ENCODE data around the gene IRX4. TPM values are rescaled to one million over a fixed set of nuclear protein-coding genes. Genes with fewer than 3 reads are reported as not detected.
A peak's percentile ranks its signal among the peaks of the same experiment; 100 is the strongest.

IRX4 gene
- total RNA-seq, 2 donors from 2014 or later = 0.22 TPM; not detected in 1

DNA sequence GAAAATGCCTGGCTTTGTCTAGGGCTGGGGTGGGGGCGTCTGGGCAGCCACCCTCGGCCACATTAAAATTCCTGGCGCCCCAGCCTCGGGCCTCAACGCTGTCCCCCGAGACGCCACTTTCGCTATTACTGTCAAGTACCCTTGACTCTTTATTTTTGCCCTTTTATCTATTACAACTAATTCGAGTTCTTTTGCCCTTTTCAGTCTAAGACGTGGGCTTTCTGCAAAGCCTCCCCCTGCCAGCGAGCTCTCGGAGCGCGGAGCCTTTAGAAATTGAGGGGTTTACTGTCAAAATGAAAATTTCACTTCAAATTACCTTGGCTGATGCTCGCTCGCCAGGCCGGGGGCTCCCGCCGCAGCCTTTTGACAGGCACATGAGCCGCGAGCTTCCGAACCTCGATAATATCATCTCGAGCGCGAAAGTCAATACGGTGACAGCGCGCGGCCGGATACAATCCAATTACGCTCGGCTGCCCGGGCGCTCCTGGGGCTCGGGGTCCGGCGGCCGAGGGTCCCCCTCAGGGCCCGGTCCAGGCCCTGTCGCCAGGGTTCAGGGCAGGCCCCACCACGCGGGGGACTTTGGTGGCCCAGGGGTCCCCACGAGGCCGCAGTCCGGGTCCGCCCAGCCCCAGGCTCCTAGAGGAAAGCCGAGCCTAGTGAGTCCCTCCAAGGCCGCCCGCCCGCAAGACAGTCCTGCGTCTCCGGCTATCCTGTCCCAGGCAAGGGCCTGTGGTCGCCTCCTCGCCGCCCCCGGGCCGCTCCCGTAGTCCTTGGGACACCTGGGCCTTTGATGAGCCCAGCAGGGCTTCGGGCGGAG is 6.7 kb downstream of the IRX4 start:
- H3K27ac Mint-ChIP-seq = no peak overlapping the region
- peaks cover 3% of the 10 kb centered on the region for H3K36me3 Mint-ChIP-seq (ENCODE audit: low read depth)
- H3K36me3 ChIP-seq (ENCODE audit: control insufficient read depth, insufficient read depth, low read length) = no peaks in the 10 kb centered on the region
- peaks cover 5% of the 10 kb centered on the region for H3K4me1 Mint-ChIP-seq
- H3K9ac ChIP-seq (ENCODE audit: extremely low read depth, low read length, poor library complexity, severe bottlenecking) = no peak overlapping the region
- H3K27ac ChIP-seq (ENCODE audit: low read depth, low read length) = no peak overlapping the region
- peaks cover 3% of the 10 kb centered on the region for H3K9me3 Mint-ChIP-seq
- no peaks in the 10 kb centered on the region for H3K9me3 ChIP-seq (ENCODE audit: control insufficient read depth, low read length)
- peak overlapping the region; percentile 31 for H3K4me3 Mint-ChIP-seq
- WGBS, 2 experiments (ENCODE audit: insufficient coverage in 1 of 2, insufficient read length in 1 of 2) = 0 to 1% methylated on average over 35 to 61 of the region's 61 CpGs
- H3K27me3 ChIP-seq (ENCODE audit: control insufficient read depth, insufficient read depth, low read length, poor library complexity, severe bottlenecking) = peaks cover 93% of the 10 kb centered on the region
- peak overlapping the region; percentile 71 for H3K4me3 ChIP-seq (ENCODE audit: low read length)
- DNase-seq = peak; percentile 84
- H3K4me1 ChIP-seq (ENCODE audit: control insufficient read depth, insufficient read depth, low read length) = peaks cover 9% of the 10 kb centered on the region
- no peak for TF ChIP-seq CTCF (conservative IDR thresholded peaks at IDR 0.05)
- peaks cover 89% of the 10 kb centered on the region for H3K27me3 Mint-ChIP-seq (ENCODE audit: insufficient read depth)

GRCh38 chr5:1875281-1875842 is 7.4 kb downstream of the IRX4 start:
- peaks cover 88% of the 10 kb centered on the region for H3K27me3 ChIP-seq (ENCODE audit: control insufficient read depth, insufficient read depth, low read length, poor library complexity, severe bottlenecking)
- peak; percentile 74 for DNase-seq
- no peak overlapping the region for H3K27ac Mint-ChIP-seq
- no peak overlapping the region for H3K27ac ChIP-seq (ENCODE audit: low read depth, low read length)
- H3K27me3 Mint-ChIP-seq (ENCODE audit: insufficient read depth) = peaks cover 82% of the 10 kb centered on the region
- no peaks in the 10 kb centered on the region for H3K9me3 ChIP-seq (ENCODE audit: control insufficient read depth, low read length)
- 0 to 1% methylated on average over 5 to 36 of the region's 36 CpGs for WGBS, 2 experiments (ENCODE audit: insufficient coverage in 1 of 2, insufficient read length in 1 of 2)
- peak overlapping the region; percentile 71 for H3K4me3 ChIP-seq (ENCODE audit: low read length)
- H3K36me3 Mint-ChIP-seq (ENCODE audit: low read depth) = peaks cover 3% of the 10 kb centered on the region
- peaks cover 9% of the 10 kb centered on the region for H3K4me1 ChIP-seq (ENCODE audit: control insufficient read depth, insufficient read depth, low read length)
- peak overlapping the region; percentile 41 for H3K4me3 Mint-ChIP-seq
- no peak overlapping the region for H3K9ac ChIP-seq (ENCODE audit: extremely low read depth, low read length, poor library complexity, severe bottlenecking)
- H3K36me3 ChIP-seq (ENCODE audit: control insufficient read depth, insufficient read depth, low read length) = no peaks in the 10 kb centered on the region
- TF ChIP-seq CTCF (conservative IDR thresholded peaks at IDR 0.05) = no peak
- H3K9me3 Mint-ChIP-seq = peaks cover 3% of the 10 kb centered on the region
- peaks cover 5% of the 10 kb centered on the region for H3K4me1 Mint-ChIP-seq

DNA sequence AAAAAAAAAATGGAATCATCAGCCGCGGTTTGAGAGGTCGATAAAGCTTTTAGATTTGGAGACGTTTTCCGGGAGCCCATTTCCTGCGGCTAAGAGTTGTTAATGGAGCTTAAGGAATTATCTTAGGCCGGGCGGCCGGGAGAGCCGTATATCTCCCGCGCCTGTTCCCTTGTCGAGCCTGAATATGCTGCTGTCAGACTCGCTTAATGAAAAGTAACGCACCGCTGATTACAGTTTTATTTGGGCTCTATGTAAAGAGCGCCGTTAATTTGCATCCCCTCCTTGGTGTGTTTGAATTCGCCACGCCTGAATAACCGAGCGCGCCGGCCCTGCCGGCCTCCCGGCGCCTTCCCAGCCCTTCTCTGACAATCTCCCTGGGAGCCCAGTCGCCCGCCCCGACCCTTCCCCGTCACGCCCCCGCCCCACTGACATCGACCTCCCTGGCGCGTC is 7.9 kb downstream of the IRX4 start:
- H3K36me3 Mint-ChIP-seq (ENCODE audit: low read depth) = peaks cover 3% of the 10 kb centered on the region

More for the DNA sequence above, 7.9 kb downstream of the IRX4 start:
- H3K4me1 Mint-ChIP-seq = peaks cover 5% of the 10 kb centered on the region
- Histone ChIP-seq H3K27me3 (ENCODE audit: control insufficient read depth, insufficient read depth, low read length, poor library complexity, severe bottlenecking) (peaks cover 83% of the 10 kb centered on the region), H3K27ac (ENCODE audit: low read depth, low read length) (no peak overlapping the region), H3K4me1 (ENCODE audit: control insufficient read depth, insufficient read depth, low read length) (peaks cover 9% of the 10 kb centered on the region), H3K9ac (ENCODE audit: extremely low read depth, low read length, poor library complexity, severe bottlenecking) (no peak overlapping the region), H3K9me3 (ENCODE audit: control insufficient read depth, low read length) (no peaks in the 10 kb centered on the region), H3K36me3 (ENCODE audit: control insufficient read depth, insufficient read depth, low read length) (no peaks in the 10 kb centered on the region), H3K4me3 (ENCODE audit: low read length) (peak overlapping the region; percentile 71)
- H3K9me3 Mint-ChIP-seq = peaks cover 3% of the 10 kb centered on the region
- peak overlapping the region; percentile 41 for H3K4me3 Mint-ChIP-seq
- peak; percentile 67 for DNase-seq
- peaks cover 77% of the 10 kb centered on the region for H3K27me3 Mint-ChIP-seq (ENCODE audit: insufficient read depth)
- 0% methylated on average over 19 to 36 of the region's 36 CpGs for WGBS, 2 experiments (ENCODE audit: insufficient coverage in 1 of 2, insufficient read length in 1 of 2)
- TF ChIP-seq CTCF (conservative IDR thresholded peaks at IDR 0.05) = no peak
- no peak overlapping the region for H3K27ac Mint-ChIP-seq

Measured in endodermal cell (in vitro differentiated cells).